Osteoblast (primary cell): Measurements from ENCODE around the gene APLP2. TPM values are rescaled to one million over a fixed set of nuclear protein-coding genes. Genes with fewer than 3 reads are reported as not detected.
A peak's percentile ranks its signal among the peaks of the same experiment; 100 is the strongest.

ENCODE experiments used
- DNase-seq: peaks from one replicate; pipeline ENCODE4 v3.0.0; 2011; ENCODE audit warnings: low spot score, mixed read lengths; ENCODE audit not compliant: insufficient read length; ENCODE audit errors: missing footprints
- H2AFZ ChIP-seq: 2 replicates; pipeline ENCODE4 v1.6.0; 2011; ENCODE audit warnings: mild to moderate bottlenecking, low read length
- H3K27ac ChIP-seq: 2 replicates; pipeline ENCODE4 v1.5.1; 2011; ENCODE audit warnings: mild to moderate bottlenecking, low read depth, low read length, moderate library complexity
- H3K27me3 ChIP-seq: 2 replicates; pipeline ENCODE4 v1.6.0; 2012; ENCODE audit warnings: mild to moderate bottlenecking, control low read depth, inconsistent platforms, low read length, moderate library complexity; ENCODE audit not compliant: insufficient read depth
- H3K36me3 ChIP-seq: 2 replicates; pipeline ENCODE4 v1.5.1; 2011; ENCODE audit warnings: mild to moderate bottlenecking, low read length, control low read depth, moderate library complexity; ENCODE audit not compliant: insufficient read depth
- H3K4me1 ChIP-seq: 2 replicates; pipeline ENCODE4 v1.5.1; 2011; ENCODE audit warnings: mild to moderate bottlenecking, low read length, control low read depth, moderate library complexity; ENCODE audit not compliant: insufficient read depth
- H3K4me2 ChIP-seq: 2 replicates; pipeline ENCODE4 v1.6.0; 2011; ENCODE audit warnings: mild to moderate bottlenecking, low read length; ENCODE audit not compliant: insufficient read depth
- H3K4me3 ChIP-seq: fragments of 200-600 bp; sonication (generic); 3 replicates; pipeline ENCODE4 v1.5.1; 2012; ENCODE audit warnings: mild to moderate bottlenecking, low read length, inconsistent platforms; ENCODE audit not compliant: insufficient read depth
- H3K79me2 ChIP-seq: 2 replicates; pipeline ENCODE4 v1.6.0; 2012; ENCODE audit warnings: mild to moderate bottlenecking, low read length, control low read depth, inconsistent platforms; ENCODE audit not compliant: insufficient read depth
- H3K9me3 ChIP-seq: 2 replicates; pipeline ENCODE4 v1.5.1; 2011; ENCODE audit warnings: low read depth, low read length, control low read depth
- H4K20me1 ChIP-seq: 2 replicates; pipeline ENCODE4 v1.6.0; 2012; ENCODE audit warnings: mild to moderate bottlenecking, low read length, control low read depth; ENCODE audit not compliant: insufficient read depth
- CTCF ChIP-seq: IDR thresholded peaks from 2 replicates; pipeline ENCODE4 v1.5.1; 2011; ENCODE audit warnings: mild to moderate bottlenecking, low read depth, low read length, moderate library complexity; ENCODE audit errors: extremely low read depth
- total RNA-seq: library from RNA; depleted of rRNA; stranded (reverse); fragments of >200 nt; gene quantifications from 2 replicates; pipeline ENCODE4 v1.2.3, GENCODE V29; 2012

Gene APLP2
- total RNA-seq, 1 donor: 331 TPM

GRCh38 chr11:130156108-130157022 lies 86.7 kb downstream of the APLP2 start:
- DNase-seq: peak; percentile 93
- H3K4me1 ChIP-seq: peaks cover 9% of the 10 kb centered on the region
- H3K79me2 ChIP-seq: no peaks in the 10 kb centered on the region
- no peak for TF ChIP-seq CTCF
- no peaks in the 10 kb centered on the region for H3K9me3 ChIP-seq
- H3K27ac ChIP-seq: no peak overlapping the region
- H2AFZ ChIP-seq: no peak overlapping the region
- no peaks in the 10 kb centered on the region for H4K20me1 ChIP-seq
- H3K4me3 ChIP-seq: no peak overlapping the region
- no peak overlapping the region for H3K4me2 ChIP-seq
- H3K27me3 ChIP-seq: peaks cover 36% of the 10 kb centered on the region
- no peaks in the 10 kb centered on the region for H3K36me3 ChIP-seq

- Histone ChIP-seq H3K27ac (no peak overlapping the region), H3K4me1 (peaks cover 9% of the 10 kb centered on the region), H3K9me3 (no peaks in the 10 kb centered on the region), H2AFZ (no peak overlapping the region), H3K27me3 (peaks cover 43% of the 10 kb centered on the region), H3K36me3 (no peaks in the 10 kb centered on the region), H3K4me2 (no peak overlapping the region), H3K79me2 (no peaks in the 10 kb centered on the region), H3K4me3 (no peak overlapping the region), H4K20me1 (no peaks in the 10 kb centered on the region)
- DNase-seq: no peak
- TF ChIP-seq CTCF: no peak
These were observed 87.4 kb downstream of the APLP2 start for GRCh38 chr11:130157101-130157500.

- Histone ChIP-seq H4K20me1 (no peaks in the 10 kb centered on the region), H3K79me2 (no peaks in the 10 kb centered on the region), H3K9me3 (no peaks in the 10 kb centered on the region), H3K27ac (no peak overlapping the region), H2AFZ (no peak overlapping the region), H3K4me1 (peaks cover 9% of the 10 kb centered on the region), H3K27me3 (peaks cover 50% of the 10 kb centered on the region), H3K4me2 (no peak overlapping the region), H3K36me3 (no peaks in the 10 kb centered on the region), H3K4me3 (no peak overlapping the region)
- DNase-seq: no peak
- TF ChIP-seq CTCF: no peak
These were observed 88.1 kb downstream of the APLP2 start for GRCh38 chr11:130157840-130158239.

DNA sequence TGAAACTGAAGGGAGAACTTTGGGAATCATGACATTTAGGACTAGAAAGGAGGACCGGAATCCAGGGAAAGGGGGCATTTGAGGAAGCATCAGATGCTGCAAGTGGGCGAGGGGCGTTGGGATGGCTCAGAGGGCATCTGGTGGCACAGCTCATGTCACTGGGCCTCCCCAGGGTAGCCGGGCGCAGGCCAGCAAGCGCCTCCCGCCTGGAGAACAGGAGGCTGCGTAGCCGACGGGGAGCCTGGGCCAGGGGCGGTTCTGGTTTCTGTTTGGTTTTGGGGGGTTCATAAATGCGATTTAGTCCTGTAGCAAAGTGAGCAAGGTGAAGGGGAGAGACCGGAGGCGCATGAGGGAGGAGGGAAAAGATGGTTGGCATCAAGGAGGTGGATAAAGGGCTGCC lies 89.4 kb downstream of the APLP2 start:
- Histone ChIP-seq H3K27me3 (peaks cover 63% of the 10 kb centered on the region), H3K4me3 (no peak overlapping the region)

More for the DNA sequence above, 89.4 kb downstream of the APLP2 start:
- Histone ChIP-seq H3K9me3 (no peaks in the 10 kb centered on the region), H3K27ac (no peak overlapping the region), H3K36me3 (no peaks in the 10 kb centered on the region), H4K20me1 (no peaks in the 10 kb centered on the region), H3K79me2 (no peaks in the 10 kb centered on the region), H3K4me1 (peaks cover 9% of the 10 kb centered on the region), H2AFZ (no peak overlapping the region), H3K4me2 (no peak overlapping the region)
- no peak for TF ChIP-seq CTCF
- DNase-seq: no peak
